ENCODE results near the gene PLPP4.
"Not testable (repeated sequence)": the region's sequence is repeated elsewhere in the genome, so short reads cannot be mapped to it uniquely, and the experiment has no call there.

The PLPP4 gene

GRCh38 chr10:120495226-120496009 is 38.4 kb downstream of the PLPP4 start:
- no peak overlapping the region for H3K27ac ChIP-seq
- TF ChIP-seq ZFX (IDR thresholded peaks at IDR 0.05; ENCODE audit: borderline replicate concordance), result no peak
- TF ChIP-seq, protein P1, sequence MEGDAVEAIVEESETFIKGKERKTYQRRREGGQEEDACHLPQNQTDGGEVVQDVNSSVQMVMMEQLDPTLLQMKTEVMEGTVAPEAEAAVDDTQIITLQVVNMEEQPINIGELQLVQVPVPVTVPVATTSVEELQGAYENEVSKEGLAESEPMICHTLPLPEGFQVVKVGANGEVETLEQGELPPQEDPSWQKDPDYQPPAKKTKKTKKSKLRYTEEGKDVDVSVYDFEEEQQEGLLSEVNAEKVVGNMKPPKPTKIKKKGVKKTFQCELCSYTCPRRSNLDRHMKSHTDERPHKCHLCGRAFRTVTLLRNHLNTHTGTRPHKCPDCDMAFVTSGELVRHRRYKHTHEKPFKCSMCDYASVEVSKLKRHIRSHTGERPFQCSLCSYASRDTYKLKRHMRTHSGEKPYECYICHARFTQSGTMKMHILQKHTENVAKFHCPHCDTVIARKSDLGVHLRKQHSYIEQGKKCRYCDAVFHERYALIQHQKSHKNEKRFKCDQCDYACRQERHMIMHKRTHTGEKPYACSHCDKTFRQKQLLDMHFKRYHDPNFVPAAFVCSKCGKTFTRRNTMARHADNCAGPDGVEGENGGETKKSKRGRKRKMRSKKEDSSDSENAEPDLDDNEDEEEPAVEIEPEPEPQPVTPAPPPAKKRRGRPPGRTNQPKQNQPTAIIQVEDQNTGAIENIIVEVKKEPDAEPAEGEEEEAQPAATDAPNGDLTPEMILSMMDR (IDR thresholded peaks at IDR 0.05), result no peak

GRCh38 chr10:120499883-120500282 is 42.9 kb downstream of the PLPP4 start:
- TF ChIP-seq ZFX (IDR thresholded peaks at IDR 0.05; ENCODE audit: borderline replicate concordance), result no peak
- TF ChIP-seq, protein P1 (IDR thresholded peaks at IDR 0.05), result no peak
- H3K27ac ChIP-seq, result no peak overlapping the region

- TF ChIP-seq ZFX (IDR thresholded peaks at IDR 0.05; ENCODE audit: borderline replicate concordance), result no peak
- TF ChIP-seq, protein P1 (IDR thresholded peaks at IDR 0.05), result no peak
- H3K27ac ChIP-seq, result no peak overlapping the region
Measured at GRCh38 chr10:120503689-120504088, 46.7 kb downstream of the PLPP4 start.

GRCh38 chr10:120504227-120504626 is 47.2 kb downstream of the PLPP4 start:
- H3K27ac ChIP-seq, result not testable (repeated sequence)

- TF ChIP-seq, protein P1 (IDR thresholded peaks at IDR 0.05), result no peak
- TF ChIP-seq ZFX (IDR thresholded peaks at IDR 0.05; ENCODE audit: borderline replicate concordance), result no peak
- no peak overlapping the region for H3K27ac ChIP-seq
Measured at GRCh38 chr10:120505056-120505455, 48.0 kb downstream of the PLPP4 start.

DNA sequence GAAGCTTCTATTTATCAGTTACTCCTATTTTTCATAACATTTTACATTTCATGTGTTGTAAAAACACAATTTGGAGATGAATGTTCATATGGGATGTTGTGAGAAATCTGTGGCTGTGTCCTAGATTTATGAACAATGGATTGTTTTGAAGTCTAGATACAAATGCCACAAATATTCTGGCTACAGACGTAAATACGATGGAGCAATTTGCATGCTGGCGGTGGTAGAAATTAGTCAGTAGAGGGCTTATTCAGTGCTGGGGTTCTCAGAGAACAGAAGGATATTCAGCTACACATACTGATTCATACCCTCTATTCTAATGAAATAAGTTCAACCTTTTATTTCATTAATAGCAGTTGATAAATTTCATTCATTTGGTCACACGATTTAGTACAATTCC is 48.8 kb downstream of the PLPP4 start:
- no peak overlapping the region for H3K27ac ChIP-seq
- TF ChIP-seq, protein P1 (IDR thresholded peaks at IDR 0.05), result no peak
- no peak for TF ChIP-seq ZFX (IDR thresholded peaks at IDR 0.05; ENCODE audit: borderline replicate concordance)

- no peak overlapping the region for H3K27ac ChIP-seq
- no peak for TF ChIP-seq ZFX (IDR thresholded peaks at IDR 0.05; ENCODE audit: borderline replicate concordance)
- TF ChIP-seq, protein P1 (IDR thresholded peaks at IDR 0.05), result no peak
Measured at GRCh38 chr10:120506674-120507073, 49.6 kb downstream of the PLPP4 start.

GRCh38 chr10:120507175-120507574 is 50.1 kb downstream of the PLPP4 start:
- TF ChIP-seq ZFX (IDR thresholded peaks at IDR 0.05; ENCODE audit: borderline replicate concordance), result no peak
- TF ChIP-seq, protein P1 (IDR thresholded peaks at IDR 0.05), result no peak
- no peak overlapping the region for H3K27ac ChIP-seq
